Body of pancreas (tissue), 4 donors: Measurements from ENCODE around the gene FGD3. TPM values are rescaled to one million over a fixed set of nuclear protein-coding genes. Genes with fewer than 3 reads are reported as not detected.

Experiments
- ATAC-seq: fragments of 150-250 bp; one replicate; pipeline ENCODE4 v1.9.1; 2016
- DNase-seq, 4 donors: peaks; one replicate each; pipeline ENCODE4 v3.0.0-alpha.2; 2019
- H3K27ac ChIP-seq, 4 donors: fragments of 200-600 bp; sonication (generic); 1 replicate in 3 of 4; 2 replicates in 1 of 4; pipeline versions ENCODE4 v1.5.1 to v1.6.1; 2016 to 2019; ENCODE audit warnings: mild to moderate bottlenecking in 1 of 4, mixed read lengths in 1 of 4, moderate library complexity in 1 of 4
- H3K27me3 ChIP-seq, 2 donors: fragments of 200-600 bp; sonication (generic); one replicate each; pipeline ENCODE4 v1.6.0; 2016; ENCODE audit warnings: mild to moderate bottlenecking in 1 of 2
- H3K36me3 ChIP-seq, 2 donors: fragments of 200-600 bp; sonication (generic); replicated peaks in 1 of 2; 2 replicates each; pipeline ENCODE4 v1.5.1; 2016; ENCODE audit warnings: low read depth in 2 of 2; ENCODE audit not compliant: insufficient read depth in 1 of 2
- H3K4me1 ChIP-seq: fragments of 200-600 bp; sonication (generic); one replicate; pipeline ENCODE4 v1.6.0; 2016
- H3K4me3 ChIP-seq, 2 donors: fragments of 200-600 bp; sonication (generic); 1 replicate in 1 of 2; 2 replicates in 1 of 2; pipeline ENCODE4 v1.5.1; 2016 to 2019
- H3K9me3 ChIP-seq, 3 donors: fragments of 200-600 bp; sonication (generic); 1 replicate in 2 of 3; 2 replicates in 1 of 3; pipeline ENCODE4 v1.5.1; 2016
- POLR2A ChIP-seq, 3 donors: fragments of 450-650 bp; IDR thresholded peaks; one replicate each; pipeline ENCODE4 v1.6.1; 2016; ENCODE audit warnings: antibody characterized with exemption in 3 of 3, mild to moderate bottlenecking in 2 of 3
- WGBS, 2 donors: methylation state at CpG; one replicate each; pipeline ENCODE4 v1.1.5; 2017; 5-methylcytosine and 5-hydroxymethylcytosine counted together
- intact Hi-C: fragments of 100-400 bp; cut with DNase I; formaldehyde crosslinking; loops from one replicate; pipeline ENCODE4 v1.15.1; 2023
- total RNA-seq, 2 donors: library from RNA; depleted of rRNA; stranded (reverse); fragments of >200 nt; gene quantifications; one replicate each; pipeline ENCODE4 v1.1.0, GENCODE V29; 2016
- TF ChIP-seq, protein P1 (sequence below), 7 experiments: fragments of 450-650 bp in 4 of 7; fragments of 200-600 bp in 3 of 7; sonication (generic) in 3 of 7; IDR thresholded peaks; one replicate each; pipeline ENCODE4 v1.5.1; 2016 to 2019; ENCODE audit warnings: antibody characterized with exemption in 7 of 7

FGD3 gene
- total RNA-seq, 2 donors from 2014 or later = 12.2 to 13.2 TPM

DNA sequence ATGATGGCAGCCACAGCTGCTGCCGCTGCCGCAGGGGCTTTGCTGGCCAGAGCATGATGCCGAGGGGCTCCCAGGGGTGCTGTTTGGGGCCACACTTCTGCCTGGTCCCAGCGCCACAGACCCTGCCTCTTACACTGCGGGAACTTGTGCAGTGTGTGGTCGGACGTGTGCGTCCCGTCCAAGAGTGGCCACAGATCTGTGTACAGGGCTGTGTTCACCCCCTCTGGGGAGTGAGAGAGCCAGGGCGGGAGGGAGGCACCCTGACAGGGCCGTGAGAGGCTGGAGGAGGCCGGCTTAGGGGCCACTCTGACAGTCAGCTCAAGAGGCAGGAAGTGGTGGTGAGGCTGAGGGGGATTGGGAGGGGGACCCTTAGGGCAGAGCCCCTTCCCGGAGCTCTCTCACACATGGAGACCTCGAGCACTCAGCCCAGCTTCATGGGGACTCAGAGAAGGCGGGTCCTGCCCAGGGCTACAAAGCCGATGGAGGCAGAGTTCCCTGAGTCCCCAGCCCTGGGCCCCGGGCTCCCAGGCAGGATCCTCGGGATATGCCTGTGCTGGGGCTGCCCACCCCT, 135.6 kb downstream of the FGD3 start:
- 70 to 83% methylated on average over 10 to 16 of the region's 18 CpGs for WGBS, 2 donors
- intact Hi-C loops = no loop called here
- no peak overlapping the region for H3K4me3 ChIP-seq
- H3K27me3 ChIP-seq = no peaks in the 10 kb centered on the region
- no peaks in the 10 kb centered on the region for H3K4me1 ChIP-seq
- no peak for TF ChIP-seq POLR2A (IDR thresholded peaks at IDR 0.05)
- TF ChIP-seq, protein P1, sequence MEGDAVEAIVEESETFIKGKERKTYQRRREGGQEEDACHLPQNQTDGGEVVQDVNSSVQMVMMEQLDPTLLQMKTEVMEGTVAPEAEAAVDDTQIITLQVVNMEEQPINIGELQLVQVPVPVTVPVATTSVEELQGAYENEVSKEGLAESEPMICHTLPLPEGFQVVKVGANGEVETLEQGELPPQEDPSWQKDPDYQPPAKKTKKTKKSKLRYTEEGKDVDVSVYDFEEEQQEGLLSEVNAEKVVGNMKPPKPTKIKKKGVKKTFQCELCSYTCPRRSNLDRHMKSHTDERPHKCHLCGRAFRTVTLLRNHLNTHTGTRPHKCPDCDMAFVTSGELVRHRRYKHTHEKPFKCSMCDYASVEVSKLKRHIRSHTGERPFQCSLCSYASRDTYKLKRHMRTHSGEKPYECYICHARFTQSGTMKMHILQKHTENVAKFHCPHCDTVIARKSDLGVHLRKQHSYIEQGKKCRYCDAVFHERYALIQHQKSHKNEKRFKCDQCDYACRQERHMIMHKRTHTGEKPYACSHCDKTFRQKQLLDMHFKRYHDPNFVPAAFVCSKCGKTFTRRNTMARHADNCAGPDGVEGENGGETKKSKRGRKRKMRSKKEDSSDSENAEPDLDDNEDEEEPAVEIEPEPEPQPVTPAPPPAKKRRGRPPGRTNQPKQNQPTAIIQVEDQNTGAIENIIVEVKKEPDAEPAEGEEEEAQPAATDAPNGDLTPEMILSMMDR (IDR thresholded peaks at IDR 0.05) = no peak
- DNase-seq (peak in 1 of 4 donors; percentile 8), ATAC-seq (no peak)
- no peaks in the 10 kb centered on the region for H3K9me3 ChIP-seq
- no peaks in the 10 kb centered on the region for H3K36me3 ChIP-seq
- H3K27ac ChIP-seq = no peak overlapping the region

DNA sequence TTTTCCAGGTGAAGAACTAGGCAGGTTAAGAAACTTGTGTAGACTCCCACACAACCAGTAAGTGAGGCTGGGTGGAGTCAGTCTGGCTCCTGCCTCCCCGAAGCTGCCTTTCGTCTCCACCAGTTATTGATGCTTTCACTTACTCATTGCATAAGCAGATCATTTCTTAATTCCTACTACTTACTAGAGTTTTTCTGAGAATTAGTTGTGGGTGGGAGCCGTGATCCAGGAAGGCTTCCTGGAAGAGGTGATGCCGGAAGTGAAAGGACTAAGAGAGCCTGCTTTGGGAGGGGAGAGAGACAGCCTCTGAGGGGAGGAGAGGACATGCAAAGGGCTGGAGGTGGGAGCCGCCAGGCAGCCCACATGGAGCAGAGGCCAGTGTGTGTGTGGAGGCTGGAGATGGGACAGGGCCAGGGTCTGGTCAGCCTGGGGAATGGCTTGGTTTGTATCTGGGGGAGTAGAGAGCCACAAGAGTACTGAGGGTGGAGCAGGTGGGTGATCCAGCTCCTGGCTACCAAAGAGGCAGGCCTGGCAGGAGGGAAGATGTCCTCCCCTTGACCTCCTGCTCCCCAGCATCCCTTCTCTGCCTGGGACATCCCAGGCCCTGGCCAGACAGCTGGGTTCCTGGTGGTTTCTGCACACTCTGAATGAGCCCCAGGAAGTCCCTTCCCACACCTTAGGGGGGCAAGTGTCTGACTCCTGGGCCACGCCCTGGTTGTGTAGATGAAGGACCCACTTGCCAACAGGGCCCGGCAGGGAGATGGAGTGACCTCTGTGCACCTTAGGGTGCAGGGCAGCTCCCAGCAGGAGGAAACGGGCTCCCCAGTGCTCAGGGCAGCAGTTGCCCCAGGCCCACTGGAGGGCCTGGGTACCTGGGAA, 136.5 kb downstream of the FGD3 start:
- H3K27ac ChIP-seq = no peak overlapping the region
- DNase-seq = peak in 1 of 4 donors; percentile 2
- H3K27me3 ChIP-seq = no peaks in the 10 kb centered on the region
- no peaks in the 10 kb centered on the region for H3K36me3 ChIP-seq
- intact Hi-C loops = no loop called here
- WGBS, 2 donors = 70 to 79% methylated on average over 5 to 8 of the region's 8 CpGs
- TF ChIP-seq, protein P1 (IDR thresholded peaks at IDR 0.05) = no peak
- no peak for TF ChIP-seq POLR2A (IDR thresholded peaks at IDR 0.05)
- no peaks in the 10 kb centered on the region for H3K4me1 ChIP-seq
- H3K4me3 ChIP-seq = no peak overlapping the region
- no peak for ATAC-seq
- H3K9me3 ChIP-seq = no peaks in the 10 kb centered on the region

DNA sequence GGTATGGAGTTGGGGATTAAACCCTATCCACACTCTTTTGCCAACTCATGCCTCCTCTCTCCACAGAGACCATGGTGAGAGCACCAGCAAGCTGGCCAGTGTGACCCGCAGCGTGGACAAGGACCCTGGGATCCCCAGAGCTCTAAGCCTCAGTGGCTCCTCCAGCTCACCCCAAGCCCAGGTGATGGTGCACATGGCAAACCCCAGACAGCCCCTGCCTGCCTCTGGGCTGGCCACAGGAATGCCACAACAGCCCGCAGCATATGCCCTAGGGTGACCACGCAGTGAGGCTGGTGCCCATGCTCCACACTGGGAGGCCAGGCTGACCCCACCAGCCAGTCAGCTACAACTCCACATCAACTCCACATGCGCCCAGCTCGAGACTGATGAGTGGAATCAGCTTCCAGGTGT, 137.2 kb downstream of the FGD3 start:
- Histone ChIP-seq H3K4me1 (no peaks in the 10 kb centered on the region), H3K4me3 (no peak overlapping the region), H3K27me3 (no peaks in the 10 kb centered on the region), H3K9me3 (no peaks in the 10 kb centered on the region), H3K36me3 (no peaks in the 10 kb centered on the region), H3K27ac (no peak overlapping the region)
- no peak for ATAC-seq
- intact Hi-C loops = no loop called here
- 91% methylated on average over 6 of the region's 6 CpGs for WGBS, 2 donors
- DNase-seq = peak in 1 of 4 donors; percentile 2
- TF ChIP-seq, protein P1 (IDR thresholded peaks at IDR 0.05) = no peak
- TF ChIP-seq POLR2A (IDR thresholded peaks at IDR 0.05) = no peak

DNA sequence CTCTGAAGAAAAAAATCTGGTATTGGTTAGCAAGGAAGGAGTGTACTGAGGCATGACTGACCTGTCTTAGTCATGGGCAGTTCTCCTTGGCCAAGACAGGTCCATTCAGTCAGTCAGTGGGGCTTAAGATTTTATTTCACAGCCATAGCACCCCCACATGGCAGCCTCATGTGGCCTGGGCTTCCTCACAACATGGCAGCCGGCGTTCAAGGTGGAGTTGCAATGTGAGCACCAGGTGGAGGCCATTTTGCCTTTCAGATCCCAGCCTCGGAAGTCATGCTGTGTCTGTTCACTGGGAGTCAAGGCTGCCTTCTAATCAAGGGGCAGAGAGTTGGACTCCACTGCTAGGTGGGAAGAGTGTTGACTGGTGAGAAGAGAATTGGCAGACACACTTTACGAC, 138.4 kb downstream of the FGD3 start:
- no peaks in the 10 kb centered on the region for H3K9me3 ChIP-seq
- H3K27ac ChIP-seq = no peak overlapping the region
- H3K4me1 ChIP-seq = no peaks in the 10 kb centered on the region
- 89 to 91% methylated on average over 4 of the region's 4 CpGs for WGBS, 2 donors
- TF ChIP-seq, protein P1 (IDR thresholded peaks at IDR 0.05) = no peak
- no peak for TF ChIP-seq POLR2A (IDR thresholded peaks at IDR 0.05)
- ATAC-seq (no peak), DNase-seq (peak in 1 of 4 donors; percentile 2)
- H3K27me3 ChIP-seq = no peaks in the 10 kb centered on the region
- intact Hi-C loops = no loop called here
- H3K36me3 ChIP-seq = no peaks in the 10 kb centered on the region
- H3K4me3 ChIP-seq = no peak overlapping the region

Other genes with a start within 250 kb of the FGD3 start
- 10 to 100 TPM; 16.1 to 16.8 TPM for gene BICD2, start 182.7 kb upstream of the FGD3 start, total RNA-seq
- gene ZNF484, start 69.5 kb upstream of the FGD3 start, total RNA-seq = 1 to 10 TPM; 5.3 to 7.0 TPM
- 1 to 10 TPM in 1 of 2 donors, not detected in 1; 3.6 TPM for gene SUSD3, start 111.2 kb downstream of the FGD3 start, total RNA-seq
- gene CARD19, start 148.7 kb downstream of the FGD3 start, total RNA-seq = 10 to 100 TPM in 1 of 2 donors, 1 to 10 TPM in 1; 4.3 to 20.8 TPM
- gene NINJ1, start 186.7 kb downstream of the FGD3 start, total RNA-seq = 10 to 100 TPM; 32.6 to 32.9 TPM
- gene WNK2, start 236.6 kb downstream of the FGD3 start, total RNA-seq = 100 to 1,000 TPM in 1 of 2 donors, 10 to 100 TPM in 1; 85.4 to 173 TPM